H9 (cell line): ENCODE measurements around the gene MAGOH. TPM values are rescaled to one million over a fixed set of nuclear protein-coding genes. Genes with fewer than 3 reads are reported as not detected.

Experiments used
- DNase-seq: peaks from one replicate; pipeline ENCODE4 v3.0.0-alpha.2; 2017
- H2AFZ ChIP-seq: one replicate; pipeline ENCODE4 v1.6.1; 2013; ENCODE audit warnings: mild to moderate bottlenecking, low read length, control low read depth, moderate library complexity
- H2AK5ac ChIP-seq: 2 replicates; pipeline ENCODE4 v1.6.1; 2013; ENCODE audit warnings: low read length, control low read depth, mixed read lengths; ENCODE audit not compliant: insufficient read length
- H2BK120ac ChIP-seq: one replicate; pipeline ENCODE4 v1.6.1; 2013; ENCODE audit warnings: low read depth, mild to moderate bottlenecking, low read length, control low read depth, inconsistent platforms; ENCODE audit not compliant: poor library complexity, severe bottlenecking
- H2BK12ac ChIP-seq: 2 replicates; pipeline ENCODE4 v1.6.1; 2013; ENCODE audit warnings: low read length, control low read depth, mixed read lengths, low read depth; ENCODE audit not compliant: insufficient read length
- H2BK15ac ChIP-seq: 2 replicates; pipeline ENCODE4 v1.6.1; 2013; ENCODE audit warnings: low read depth, low read length, control low read depth
- H2BK20ac ChIP-seq: one replicate; pipeline ENCODE4 v1.6.1; 2013; ENCODE audit warnings: low read depth, mild to moderate bottlenecking, low read length, control low read depth, inconsistent platforms; ENCODE audit not compliant: poor library complexity, severe bottlenecking
- H2BK5ac ChIP-seq: 2 replicates; pipeline ENCODE4 v1.6.1; 2013; ENCODE audit warnings: low read length, control low read depth, mixed read lengths; ENCODE audit not compliant: insufficient read length
- H3K14ac ChIP-seq: 2 replicates; pipeline ENCODE4 v1.6.1; 2013; ENCODE audit warnings: low read length, control low read depth; ENCODE audit not compliant: insufficient read depth
- H3K18ac ChIP-seq: 2 replicates; pipeline ENCODE4 v1.6.1; 2013; ENCODE audit warnings: low read depth, mild to moderate bottlenecking, mixed read lengths, low read length, control low read depth; ENCODE audit not compliant: insufficient read length
- H3K23ac ChIP-seq: 2 replicates; pipeline ENCODE4 v1.6.1; 2013; ENCODE audit warnings: low read length, control low read depth, mixed read lengths, low read depth; ENCODE audit not compliant: insufficient read length
- H3K23me2 ChIP-seq: 2 replicates; pipeline ENCODE4 v1.6.1; 2013; ENCODE audit warnings: low read depth, mild to moderate bottlenecking, mixed read lengths, low read length, control low read depth; ENCODE audit not compliant: insufficient read length, poor library complexity, severe bottlenecking
- H3K27ac ChIP-seq: 2 replicates; pipeline ENCODE4 v1.5.1; 2013; ENCODE audit warnings: low read length, control low read depth, mixed read lengths, low read depth; ENCODE audit not compliant: insufficient read length
- H3K27me3 ChIP-seq: 2 replicates; pipeline ENCODE4 v1.6.1; 2013; ENCODE audit warnings: low read length, control low read depth, inconsistent platforms; ENCODE audit not compliant: insufficient read depth
- H3K4ac ChIP-seq: 2 replicates; pipeline ENCODE4 v1.6.1; 2013; ENCODE audit warnings: low read depth, mild to moderate bottlenecking, control low read depth, inconsistent platforms, low read length, moderate library complexity
- H3K4me1 ChIP-seq: 2 replicates; pipeline ENCODE4 v1.6.1; 2013; ENCODE audit warnings: low read length, control low read depth, inconsistent platforms; ENCODE audit not compliant: insufficient read depth
- H3K4me2 ChIP-seq: 2 replicates; pipeline ENCODE4 v1.6.1; 2013; ENCODE audit warnings: low read length, control low read depth, mixed read lengths; ENCODE audit not compliant: insufficient read length, insufficient read depth
- H3K56ac ChIP-seq: 2 replicates; pipeline ENCODE4 v1.6.1; 2013; ENCODE audit warnings: low read depth, mild to moderate bottlenecking, mixed read lengths, low read length, control low read depth; ENCODE audit not compliant: insufficient read length
- H3K79me1 ChIP-seq: 2 replicates; pipeline ENCODE4 v1.6.1; 2013; ENCODE audit warnings: low read depth, mild to moderate bottlenecking, moderate library complexity, low read length, control low read depth, inconsistent platforms; ENCODE audit not compliant: insufficient read depth, poor library complexity, severe bottlenecking
- H3K79me2 ChIP-seq: 2 replicates; pipeline ENCODE4 v1.6.1; 2013; ENCODE audit warnings: low read length, control low read depth, inconsistent platforms; ENCODE audit not compliant: insufficient read depth
- H3K9ac ChIP-seq: 2 replicates; pipeline ENCODE4 v1.6.1; 2013; ENCODE audit warnings: low read length, control low read depth, mixed read lengths; ENCODE audit not compliant: insufficient read length; ENCODE audit errors: extremely low read depth
- H3K9me3 ChIP-seq: one replicate; pipeline ENCODE4 v1.6.1; 2013; ENCODE audit warnings: low read depth, low read length, inconsistent platforms; ENCODE audit not compliant: control insufficient read depth
- H3T11ph ChIP-seq: one replicate; pipeline ENCODE4 v1.6.1; 2013; ENCODE audit warnings: mild to moderate bottlenecking, low read length, control low read depth, inconsistent platforms
- H4K20me1 ChIP-seq: one replicate; pipeline ENCODE4 v1.6.1; 2013; ENCODE audit not compliant: control insufficient read depth, insufficient read length, insufficient read depth
- H4K5ac ChIP-seq: 2 replicates; pipeline ENCODE4 v1.6.1; 2013; ENCODE audit warnings: low read depth, mild to moderate bottlenecking, mixed read lengths, low read length, control low read depth; ENCODE audit not compliant: insufficient read length
- H4K8ac ChIP-seq: replicated peaks from 2 replicates; pipeline ENCODE4 v1.6.1; 2013; ENCODE audit warnings: low read length, control low read depth, mixed read lengths, low read depth; ENCODE audit not compliant: insufficient read length
- H4K91ac ChIP-seq: 2 replicates; pipeline ENCODE4 v1.6.1; 2013; ENCODE audit warnings: low read depth, mild to moderate bottlenecking, moderate library complexity, mixed read lengths, low read length, control low read depth; ENCODE audit not compliant: insufficient read length
- H3K27ac Mint-ChIP-seq, 3 experiments: 2 replicates in 2 of 3; 3 replicates in 1 of 3; pipeline ENCODE4 v1.8.0; 2020 to 2021; ENCODE audit warnings: mixed read lengths in 3 of 3, mild to moderate bottlenecking in 1 of 3, moderate library complexity in 1 of 3
- H3K27me3 Mint-ChIP-seq: 2 replicates; pipeline ENCODE4 v1.8.0; 2021; ENCODE audit warnings: low read depth, mild to moderate bottlenecking, moderate library complexity, mixed read lengths
- H3K36me3 Mint-ChIP-seq, 3 experiments: 2 replicates in 2 of 3; 3 replicates in 1 of 3; pipeline ENCODE4 v1.8.0; 2020 to 2021; ENCODE audit warnings: low read depth in 3 of 3, mixed read lengths in 3 of 3; ENCODE audit not compliant: insufficient read depth in 1 of 3
- H3K4me1 Mint-ChIP-seq, 2 experiments: 2 replicates each; pipeline ENCODE4 v1.8.0; 2020; ENCODE audit warnings: mixed read lengths in 2 of 2
- H3K4me3 Mint-ChIP-seq, 2 experiments: 2 replicates in 1 of 2; 3 replicates in 1 of 2; pipeline ENCODE4 v1.8.0; 2020 to 2021; ENCODE audit warnings: mild to moderate bottlenecking in 2 of 2, mixed read lengths in 2 of 2, moderate library complexity in 1 of 2
- H3K9me3 Mint-ChIP-seq, 2 experiments: 2 replicates in 1 of 2; 3 replicates in 1 of 2; pipeline ENCODE4 v1.8.0; 2020; ENCODE audit warnings: mild to moderate bottlenecking in 2 of 2, mixed read lengths in 2 of 2, moderate library complexity in 1 of 2
- CTCF ChIP-seq: fragments of 200-600 bp; sonication (generic); conservative IDR thresholded peaks from 3 replicates; pipeline ENCODE4 v1.8.0; 2021; ENCODE audit warnings: antibody characterized with exemption, mild to moderate bottlenecking
- WGBS: extraction: QIAGEN DNeasy Blood & Tissue Kit; methylation state at CpG from one replicate; pipeline ENCODE4 v1.1.7; 2013; ENCODE audit warnings: missing lambda C conversion rate, low lambda C conversion rate, mixed read lengths; ENCODE audit not compliant: insufficient read length; ENCODE audit errors: extremely low coverage; 5-methylcytosine and 5-hydroxymethylcytosine counted together
- total RNA-seq: library from RNA; stranded (reverse); gene quantifications from 2 replicates; pipeline ENCODE4 v1.2.1, GENCODE V29; 2021

Gene MAGOH
- total RNA-seq, 1 experiment from 2014 or later: 81.2 TPM

GRCh38 chr1:53207726-53208125 is 30.6 kb downstream of the MAGOH start:
- no peaks in the 10 kb centered on the region for H3K23me2 ChIP-seq
- H4K5ac ChIP-seq: no peak overlapping the region
- H3K4me1 ChIP-seq: no peaks in the 10 kb centered on the region
- no peak overlapping the region for H3K27ac ChIP-seq
- no peak overlapping the region for H3K27ac Mint-ChIP-seq
- H3K27me3 Mint-ChIP-seq: peaks cover 1% of the 10 kb centered on the region; the same call in 1 of the 2 replicates
- no peak overlapping the region for H2AK5ac ChIP-seq
- H3T11ph ChIP-seq: no peak overlapping the region
- no peak overlapping the region for H2BK5ac ChIP-seq
- no peaks in the 10 kb centered on the region for H3K79me2 ChIP-seq
- no peak overlapping the region for H3K23ac ChIP-seq
- H4K20me1 ChIP-seq: no peaks in the 10 kb centered on the region
- no peak overlapping the region for H3K4me3 Mint-ChIP-seq
- DNase-seq: no peak
- H2BK120ac ChIP-seq: no peak overlapping the region
- no peak overlapping the region for H3K14ac ChIP-seq
- no peak overlapping the region for H4K91ac ChIP-seq
- H3K4me1 Mint-ChIP-seq: no peaks in the 10 kb centered on the region
- peaks cover 38 to 39% of the 10 kb centered on the region in 2 experiments for H3K9me3 Mint-ChIP-seq
- H2BK20ac ChIP-seq: no peak overlapping the region
- H2AFZ ChIP-seq: no peak overlapping the region
- no peak overlapping the region for H3K18ac ChIP-seq
- no peak overlapping the region for H3K56ac ChIP-seq
- no peak overlapping the region for H3K9ac ChIP-seq
- peaks cover 71 to 95% (median 93%) of the 10 kb centered on the region in 3 experiments for H3K36me3 Mint-ChIP-seq
- no peak for TF ChIP-seq CTCF
- H4K8ac ChIP-seq: no peak overlapping the region
- no peak overlapping the region for H3K4me2 ChIP-seq
- no peaks in the 10 kb centered on the region for H3K27me3 ChIP-seq
- H2BK12ac ChIP-seq: no peak overlapping the region
- no peak overlapping the region for H3K4ac ChIP-seq
- no peaks in the 10 kb centered on the region for H3K79me1 ChIP-seq
- H2BK15ac ChIP-seq: no peak overlapping the region
- peaks cover 26% of the 10 kb centered on the region for H3K9me3 ChIP-seq
- WGBS: no CpG with 5 or more reads among the region's 1 CpG
